MCF 10A (cell line): ENCODE measurements around the gene ZDHHC15. TPM values are rescaled to one million over a fixed set of nuclear protein-coding genes. Genes with fewer than 3 reads are reported as not detected.

Experiments used
- BruUV-seq: library from RNA; stranded (reverse); fragments of 400-500 nt; replicated peaks from 2 replicates; lab custom pipeline; 2021; lab: Mats Ljungman, UMichigan
- CTCF ChIA-PET: fragments of 300-600 bp; sonication (Branson Sonifier 250); formaldehyde crosslinking; extraction: SDS; loops from one replicate; lab custom pipeline; 2021; ENCODE audit warnings: antibody characterized with exemption, inconsistent platforms; lab: Yijun Ruan, JAX
- POLR2A ChIA-PET: fragments of 300-600, 350-650 bp; sonication (Branson Sonifier 250); formaldehyde crosslinking; extraction: SDS; loops from one replicate; lab custom pipeline; 2020; ENCODE audit warnings: antibody characterized with exemption, inconsistent platforms; lab: Yijun Ruan, JAX
- DNase-seq: peaks from one replicate; pipeline ENCODE4 v3.0.0-alpha.2; 2018; ENCODE audit not compliant: unreplicated experiment
- H3K27ac Mint-ChIP-seq: one replicate; pipeline ENCODE4 v1.8.0; 2022; ENCODE audit warnings: mild to moderate bottlenecking, low read depth, mixed read lengths; ENCODE audit not compliant: unreplicated experiment
- H3K27me3 Mint-ChIP-seq: one replicate; pipeline ENCODE4 v1.8.0; 2022; ENCODE audit warnings: mixed read lengths; ENCODE audit not compliant: insufficient read depth, unreplicated experiment
- H3K36me3 Mint-ChIP-seq: one replicate; pipeline ENCODE4 v1.8.0; 2022; ENCODE audit warnings: mild to moderate bottlenecking, moderate library complexity, mixed read lengths; ENCODE audit not compliant: insufficient read depth, unreplicated experiment
- H3K4me1 Mint-ChIP-seq: one replicate; pipeline ENCODE4 v1.8.0; 2022; ENCODE audit warnings: mixed read lengths; ENCODE audit not compliant: insufficient read depth, unreplicated experiment
- H3K4me3 Mint-ChIP-seq: one replicate; pipeline ENCODE4 v1.8.0; 2022; ENCODE audit warnings: mild to moderate bottlenecking, moderate library complexity, mixed read lengths; ENCODE audit not compliant: unreplicated experiment
- H3K9me3 Mint-ChIP-seq: one replicate; pipeline ENCODE4 v1.8.0; 2022; ENCODE audit warnings: mixed read lengths; ENCODE audit not compliant: unreplicated experiment
- intact Hi-C: fragments of 100-400 bp; cut with micrococcal nuclease; formaldehyde crosslinking; loops from 2 replicates; pipeline ENCODE4 v1.14.1; 2022
- total RNA-seq: library from RNA; stranded (reverse); gene quantifications from 2 replicates; pipeline ENCODE4 v1.2.3, GENCODE V29; 2022
- TF ChIP-seq, protein P1 (sequence below): fragments of 200-600 bp; IDR thresholded peaks from one replicate; pipeline ENCODE4 v1.8.0; 2022; ENCODE audit warnings: antibody characterized with exemption, mild to moderate bottlenecking; ENCODE audit not compliant: unreplicated experiment

ZDHHC15 gene
- total RNA-seq, 1 experiment from 2014 or later, result not detected

DNA sequence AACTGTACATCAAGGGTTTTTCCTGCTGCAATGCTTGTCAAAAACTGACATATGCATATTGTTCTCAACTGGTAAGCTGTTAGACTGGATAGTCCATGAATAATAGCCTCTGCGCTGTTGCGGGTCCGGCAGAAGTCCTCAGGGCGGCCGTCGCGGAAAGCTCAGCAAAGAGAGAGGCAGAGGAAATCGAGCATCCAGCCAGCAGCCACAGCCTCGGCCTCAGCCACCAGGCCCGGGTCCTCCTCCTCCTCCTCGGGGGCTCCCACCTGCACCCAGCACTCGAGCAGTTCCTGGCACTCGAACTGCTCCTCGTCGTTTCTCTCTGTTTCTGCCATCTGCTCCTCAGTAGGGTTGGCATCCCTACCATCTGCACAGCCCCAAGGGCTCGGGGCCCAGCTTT lies 195.2 kb downstream of the ZDHHC15 start:
- CTCF ChIA-PET, result no interaction called here
- TF ChIP-seq, protein P1, sequence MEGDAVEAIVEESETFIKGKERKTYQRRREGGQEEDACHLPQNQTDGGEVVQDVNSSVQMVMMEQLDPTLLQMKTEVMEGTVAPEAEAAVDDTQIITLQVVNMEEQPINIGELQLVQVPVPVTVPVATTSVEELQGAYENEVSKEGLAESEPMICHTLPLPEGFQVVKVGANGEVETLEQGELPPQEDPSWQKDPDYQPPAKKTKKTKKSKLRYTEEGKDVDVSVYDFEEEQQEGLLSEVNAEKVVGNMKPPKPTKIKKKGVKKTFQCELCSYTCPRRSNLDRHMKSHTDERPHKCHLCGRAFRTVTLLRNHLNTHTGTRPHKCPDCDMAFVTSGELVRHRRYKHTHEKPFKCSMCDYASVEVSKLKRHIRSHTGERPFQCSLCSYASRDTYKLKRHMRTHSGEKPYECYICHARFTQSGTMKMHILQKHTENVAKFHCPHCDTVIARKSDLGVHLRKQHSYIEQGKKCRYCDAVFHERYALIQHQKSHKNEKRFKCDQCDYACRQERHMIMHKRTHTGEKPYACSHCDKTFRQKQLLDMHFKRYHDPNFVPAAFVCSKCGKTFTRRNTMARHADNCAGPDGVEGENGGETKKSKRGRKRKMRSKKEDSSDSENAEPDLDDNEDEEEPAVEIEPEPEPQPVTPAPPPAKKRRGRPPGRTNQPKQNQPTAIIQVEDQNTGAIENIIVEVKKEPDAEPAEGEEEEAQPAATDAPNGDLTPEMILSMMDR, result no peak
- Mint-ChIP-seq H3K9me3 (peaks cover 7% of the 10 kb centered on the region), H3K4me1 (no peaks in the 10 kb centered on the region), H3K4me3 (no peak overlapping the region), H3K27ac (no peak overlapping the region), H3K27me3 (no peaks in the 10 kb centered on the region), H3K36me3 (peaks cover 18% of the 10 kb centered on the region)
- BruUV-seq, result no TSS peak
- intact Hi-C loops, result no loop called here
- DNase-seq, result no peak
- POLR2A ChIA-PET, result interaction anchor here (0.6 kb wide), 1 partner anchor 285 kb away, joined by 4 read pairs; no protein-coding TSS in a partner anchor

Other genes with a start within 250 kb of the ZDHHC15 start
- 9.6 and 11.0 TPM in 2 replicates for gene UPRT, start 249.0 kb downstream of the ZDHHC15 start, total RNA-seq